ENCODE results near the gene GAB1.

DNA sequence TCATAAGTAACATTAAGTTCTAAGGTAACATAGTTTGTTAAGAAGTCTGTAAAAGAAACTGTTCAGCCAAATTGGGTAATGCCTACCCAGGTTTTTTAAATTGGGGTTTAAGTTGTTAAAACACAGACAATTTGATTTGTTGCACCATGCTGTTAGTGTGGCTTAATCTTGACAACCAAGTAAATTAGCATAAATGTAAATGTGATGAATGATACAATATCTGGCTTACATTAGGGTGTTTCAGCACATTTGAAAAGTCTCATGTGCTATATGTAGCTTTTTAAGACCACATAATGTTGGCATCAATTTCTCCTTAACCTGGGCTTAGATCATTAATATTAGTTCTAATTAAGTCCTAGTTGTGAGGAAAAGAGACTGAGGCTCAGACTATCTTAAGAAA lies 104.4 kb downstream of the GAB1 start:
- TF ChIP-seq EP300 (IDR thresholded peaks at IDR 0.05): no peak
- TF ChIP-seq, protein P1, sequence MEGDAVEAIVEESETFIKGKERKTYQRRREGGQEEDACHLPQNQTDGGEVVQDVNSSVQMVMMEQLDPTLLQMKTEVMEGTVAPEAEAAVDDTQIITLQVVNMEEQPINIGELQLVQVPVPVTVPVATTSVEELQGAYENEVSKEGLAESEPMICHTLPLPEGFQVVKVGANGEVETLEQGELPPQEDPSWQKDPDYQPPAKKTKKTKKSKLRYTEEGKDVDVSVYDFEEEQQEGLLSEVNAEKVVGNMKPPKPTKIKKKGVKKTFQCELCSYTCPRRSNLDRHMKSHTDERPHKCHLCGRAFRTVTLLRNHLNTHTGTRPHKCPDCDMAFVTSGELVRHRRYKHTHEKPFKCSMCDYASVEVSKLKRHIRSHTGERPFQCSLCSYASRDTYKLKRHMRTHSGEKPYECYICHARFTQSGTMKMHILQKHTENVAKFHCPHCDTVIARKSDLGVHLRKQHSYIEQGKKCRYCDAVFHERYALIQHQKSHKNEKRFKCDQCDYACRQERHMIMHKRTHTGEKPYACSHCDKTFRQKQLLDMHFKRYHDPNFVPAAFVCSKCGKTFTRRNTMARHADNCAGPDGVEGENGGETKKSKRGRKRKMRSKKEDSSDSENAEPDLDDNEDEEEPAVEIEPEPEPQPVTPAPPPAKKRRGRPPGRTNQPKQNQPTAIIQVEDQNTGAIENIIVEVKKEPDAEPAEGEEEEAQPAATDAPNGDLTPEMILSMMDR (IDR thresholded peaks at IDR 0.05): no peak

All from upper lobe of left lung (tissue), 4 donors.